Activated CD4-positive, alpha-beta T cell treated with anti-CD3 and anti-CD28 coated beads for 36 hours (primary cell): ENCODE data around the gene MTG2. TPM values are rescaled to one million over a fixed set of nuclear protein-coding genes. Genes with fewer than 3 reads are reported as not detected.

Source experiments
- ATAC-seq: fragments of 200-7000 bp; cut with Tn5 transposase; one replicate; pipeline ENCODE4 v1.10.0; 2021; ENCODE audit warnings: mild to moderate bottlenecking, moderate library complexity
- CTCF ChIA-PET: fragments of 350-600 bp; sonication (Branson Sonifier 250); formaldehyde crosslinking; loops from one replicate; lab custom pipeline; 2021; ENCODE audit warnings: antibody characterized with exemption; lab: Charles Lee
- POLR2A ChIA-PET: fragments of 350-600 bp; sonication (Branson Sonifier 250); formaldehyde crosslinking; loops from one replicate; lab custom pipeline; 2021; ENCODE audit warnings: antibody characterized with exemption, inconsistent platforms; lab: Charles Lee
- DNase-seq: peaks from one replicate; pipeline ENCODE4 v3.0.0-alpha.2; 2020
- H3K27ac Mint-ChIP-seq: one replicate; pipeline ENCODE4 v1.8.0; 2021; ENCODE audit warnings: mixed read lengths
- H3K27me3 Mint-ChIP-seq: one replicate; pipeline ENCODE4 v1.8.0; 2021; ENCODE audit warnings: mixed read lengths
- H3K36me3 Mint-ChIP-seq: one replicate; pipeline ENCODE4 v1.8.0; 2021; ENCODE audit warnings: low read depth, mixed read lengths
- H3K4me1 Mint-ChIP-seq: one replicate; pipeline ENCODE4 v1.8.0; 2021; ENCODE audit warnings: mixed read lengths
- H3K4me3 Mint-ChIP-seq: one replicate; pipeline ENCODE4 v1.8.0; 2021; ENCODE audit warnings: mild to moderate bottlenecking, moderate library complexity, mixed read lengths
- H3K9me3 Mint-ChIP-seq: one replicate; pipeline ENCODE4 v1.8.0; 2021; ENCODE audit warnings: low read depth, mixed read lengths
- intact Hi-C, 2 experiments: fragments of 100-400 bp; cut with DNase I in 1 of 2; cut with micrococcal nuclease in 1 of 2; formaldehyde crosslinking; loops; one replicate each; pipeline versions ENCODE4 v1.14.2 to v1.15.1; 2022 to 2024; cut with DNase I, micrococcal nuclease
- total RNA-seq, 2 experiments: library from RNA; stranded (reverse); gene quantifications; one replicate each; pipeline ENCODE4 v1.2.3, GENCODE V29; 2021

The MTG2 gene
- total RNA-seq, 2 experiments from 2014 or later, result 38.0 to 44.9 TPM

GRCh38 chr20:62209850-62210495, 27.1 kb downstream of the MTG2 start:
- Mint-ChIP-seq H3K27me3 (peaks cover 2% of the 10 kb centered on the region), H3K9me3 (no peaks in the 10 kb centered on the region), H3K27ac (no peak overlapping the region), H3K4me1 (no peaks in the 10 kb centered on the region), H3K36me3 (no peaks in the 10 kb centered on the region), H3K4me3 (no peak overlapping the region)
- ChIA-PET POLR2A (no interaction called here), CTCF (no interaction called here)
- ATAC-seq (no peak), DNase-seq (no peak)
- intact Hi-C loops, result no loop called here

- Mint-ChIP-seq H3K9me3 (no peaks in the 10 kb centered on the region), H3K4me3 (no peak overlapping the region), H3K36me3 (no peaks in the 10 kb centered on the region), H3K27ac (no peak overlapping the region), H3K4me1 (no peaks in the 10 kb centered on the region), H3K27me3 (peaks cover 4% of the 10 kb centered on the region)
- ATAC-seq, result no peak
- DNase-seq, result no peak
- ChIA-PET POLR2A (no interaction called here), CTCF (no interaction called here)
- intact Hi-C loops, result no loop called here
Observed at GRCh38 chr20:62210496-62210855, 27.6 kb downstream of the MTG2 start.

- H3K4me3 Mint-ChIP-seq, result no peak overlapping the region
- H3K9me3 Mint-ChIP-seq, result no peaks in the 10 kb centered on the region
- no peaks in the 10 kb centered on the region for H3K4me1 Mint-ChIP-seq
- ATAC-seq, result no peak
- no peak for DNase-seq
- peaks cover 4% of the 10 kb centered on the region for H3K27me3 Mint-ChIP-seq
- POLR2A ChIA-PET, result no interaction called here
- intact Hi-C loops, result no loop called here
- H3K27ac Mint-ChIP-seq, result no peak overlapping the region
- CTCF ChIA-PET, result interaction anchor here (0.6 kb wide), 1 partner anchor 578 kb away, joined by 3 read pairs; no protein-coding TSS in a partner anchor
- H3K36me3 Mint-ChIP-seq, result no peaks in the 10 kb centered on the region
Observed at GRCh38 chr20:62211216-62211615, 28.4 kb downstream of the MTG2 start.

GRCh38 chr20:62211769-62212288, 29.0 kb downstream of the MTG2 start:
- H3K4me3 Mint-ChIP-seq, result no peak overlapping the region
- DNase-seq (no peak), ATAC-seq (no peak)
- H3K9me3 Mint-ChIP-seq, result no peaks in the 10 kb centered on the region
- H3K4me1 Mint-ChIP-seq, result no peaks in the 10 kb centered on the region
- intact Hi-C loops, result no loop called here
- H3K36me3 Mint-ChIP-seq, result no peaks in the 10 kb centered on the region
- no peak overlapping the region for H3K27ac Mint-ChIP-seq
- CTCF ChIA-PET, result interaction anchor here (0.8 kb wide), 1 partner anchor 164 kb away, joined by 3 read pairs; no protein-coding TSS in a partner anchor
- POLR2A ChIA-PET, result no interaction called here
- peaks cover 4% of the 10 kb centered on the region for H3K27me3 Mint-ChIP-seq

- H3K4me3 Mint-ChIP-seq, result no peak overlapping the region
- no peaks in the 10 kb centered on the region for H3K36me3 Mint-ChIP-seq
- no peak for DNase-seq
- no peaks in the 10 kb centered on the region for H3K4me1 Mint-ChIP-seq
- no peaks in the 10 kb centered on the region for H3K9me3 Mint-ChIP-seq
- ATAC-seq, result no peak
- peaks cover 6% of the 10 kb centered on the region for H3K27me3 Mint-ChIP-seq
- ChIA-PET CTCF (interaction anchor here (0.8 kb wide), 1 partner anchor 165 kb away, joined by 3 read pairs; no protein-coding TSS in a partner anchor), POLR2A (no interaction called here)
- intact Hi-C loops, result no loop called here
- H3K27ac Mint-ChIP-seq, result no peak overlapping the region
Observed at GRCh38 chr20:62212299-62212698, 29.5 kb downstream of the MTG2 start.

- ChIA-PET POLR2A (no interaction called here), CTCF (interaction anchor here (0.7 kb wide), 1 partner anchor 268 kb away, joined by 3 read pairs; no protein-coding TSS in a partner anchor)
- peaks cover 10% of the 10 kb centered on the region for H3K27me3 Mint-ChIP-seq
- DNase-seq (no peak), ATAC-seq (no peak)
- no peak overlapping the region for H3K4me3 Mint-ChIP-seq
- H3K36me3 Mint-ChIP-seq, result no peaks in the 10 kb centered on the region
- no peaks in the 10 kb centered on the region for H3K9me3 Mint-ChIP-seq
- no peak overlapping the region for H3K27ac Mint-ChIP-seq
- intact Hi-C loops, result no loop called here
- no peaks in the 10 kb centered on the region for H3K4me1 Mint-ChIP-seq
Observed at GRCh38 chr20:62214067-62214466, 31.2 kb downstream of the MTG2 start.

- H3K27me3 Mint-ChIP-seq, result peaks cover 12% of the 10 kb centered on the region
- ATAC-seq, result no peak
- no peak for DNase-seq
- CTCF ChIA-PET, result no interaction called here
- no peaks in the 10 kb centered on the region for H3K4me1 Mint-ChIP-seq
- H3K27ac Mint-ChIP-seq, result no peak overlapping the region
- H3K36me3 Mint-ChIP-seq, result no peaks in the 10 kb centered on the region
- no peak overlapping the region for H3K4me3 Mint-ChIP-seq
- POLR2A ChIA-PET, result no interaction called here
- H3K9me3 Mint-ChIP-seq, result no peaks in the 10 kb centered on the region
- intact Hi-C loops, result no loop called here
Observed at GRCh38 chr20:62215020-62215990, 32.5 kb downstream of the MTG2 start.

- ATAC-seq (no peak), DNase-seq (no peak)
- Mint-ChIP-seq H3K4me1 (no peaks in the 10 kb centered on the region), H3K36me3 (no peaks in the 10 kb centered on the region), H3K9me3 (no peaks in the 10 kb centered on the region), H3K27ac (no peak overlapping the region), H3K4me3 (no peak overlapping the region), H3K27me3 (peaks cover 17% of the 10 kb centered on the region)
- ChIA-PET CTCF (no interaction called here), POLR2A (no interaction called here)
- intact Hi-C loops, result no loop called here
Observed at GRCh38 chr20:62215991-62216635, 33.3 kb downstream of the MTG2 start.

GRCh38 chr20:62216636-62217566, 34.1 kb downstream of the MTG2 start:
- H3K27me3 Mint-ChIP-seq, result peaks cover 22% of the 10 kb centered on the region
- no peaks in the 10 kb centered on the region for H3K4me1 Mint-ChIP-seq
- no peak for ATAC-seq
- H3K9me3 Mint-ChIP-seq, result no peaks in the 10 kb centered on the region
- H3K4me3 Mint-ChIP-seq, result no peak overlapping the region
- intact Hi-C loops, result no loop called here
- no peak overlapping the region for H3K27ac Mint-ChIP-seq
- H3K36me3 Mint-ChIP-seq, result no peaks in the 10 kb centered on the region
- ChIA-PET POLR2A (no interaction called here), CTCF (no interaction called here)
- DNase-seq, result no peak

- ATAC-seq (no peak), DNase-seq (no peak)
- intact Hi-C loops, result no loop called here
- Mint-ChIP-seq H3K4me3 (no peak overlapping the region), H3K9me3 (no peaks in the 10 kb centered on the region), H3K27me3 (peaks cover 29% of the 10 kb centered on the region), H3K27ac (no peak overlapping the region), H3K4me1 (no peaks in the 10 kb centered on the region), H3K36me3 (no peaks in the 10 kb centered on the region)
- POLR2A ChIA-PET, result no interaction called here
- CTCF ChIA-PET, result interaction anchor here (1.3 kb wide), 1 partner anchor 18 kb away, joined by 3 read pairs; no protein-coding TSS in a partner anchor
Observed at GRCh38 chr20:62217913-62218773, 35.3 kb downstream of the MTG2 start.
